CD14-positive monocyte (primary cell): ENCODE measurements around the gene PSMD14. TPM values are rescaled to one million over a fixed set of nuclear protein-coding genes. Genes with fewer than 3 reads are reported as not detected.

ENCODE experiments used
- DNase-seq, 3 donors: peaks; one replicate each; pipeline ENCODE4 v3.0.0-alpha.2; 2011 to 2022
- H2AFZ ChIP-seq: 2 replicates; pipeline ENCODE4 v1.6.0; 2012; ENCODE audit warnings: mild to moderate bottlenecking, low read depth, low read length, inconsistent platforms; ENCODE audit not compliant: insufficient read depth, poor library complexity, severe bottlenecking
- H3K27ac ChIP-seq, 2 donors: 1 replicate in 1 of 2; 2 replicates in 1 of 2; pipeline ENCODE4 v1.5.1; 2012 to 2013; ENCODE audit warnings: low read length in 2 of 2, control low read depth in 1 of 2, inconsistent platforms in 1 of 2, low read depth in 1 of 2, mild to moderate bottlenecking in 1 of 2
- H3K27me3 ChIP-seq, 2 donors: one replicate each; pipeline versions ENCODE4 v1.6.0 to v1.6.1; 2011 to 2013; ENCODE audit warnings: low read length in 2 of 2; ENCODE audit not compliant: control insufficient read depth in 2 of 2, insufficient read depth in 2 of 2
- H3K36me3 ChIP-seq, 2 donors: replicated peaks in 1 of 2; 1 replicate in 1 of 2; 2 replicates in 1 of 2; pipeline versions ENCODE4 v1.5.1 to v1.6.1; 2012 to 2013; ENCODE audit warnings: low read length in 2 of 2, control low read depth in 1 of 2, inconsistent platforms in 1 of 2, mild to moderate bottlenecking in 1 of 2; ENCODE audit not compliant: insufficient read depth in 2 of 2, control insufficient read depth in 1 of 2
- H3K4me1 ChIP-seq, 2 donors: 1 replicate in 1 of 2; 2 replicates in 1 of 2; pipeline versions ENCODE4 v1.5.1 to v1.6.1; 2012 to 2013; ENCODE audit warnings: low read length in 2 of 2, control low read depth in 1 of 2, inconsistent platforms in 1 of 2, mild to moderate bottlenecking in 1 of 2, moderate library complexity in 1 of 2; ENCODE audit not compliant: insufficient read depth in 2 of 2, control insufficient read depth in 1 of 2
- H3K4me2 ChIP-seq: replicated peaks from 2 replicates; pipeline ENCODE3; 2012; ENCODE audit warnings: low read length, moderate library complexity, mild to moderate bottlenecking; ENCODE audit not compliant: poor library complexity, severe bottlenecking; ENCODE audit errors: extremely low read depth
- H3K4me3 ChIP-seq, 3 experiments: fragments of 200-600 bp in 1 of 3; sonication (generic) in 1 of 3; replicated peaks in 1 of 3; 1 replicate in 2 of 3; 2 replicates in 1 of 3; pipeline ENCODE4 v1.5.1; 2011 to 2013; ENCODE audit warnings: low read length in 3 of 3, mild to moderate bottlenecking in 3 of 3, control low read depth in 2 of 3, low read depth in 2 of 3, inconsistent platforms in 1 of 3, moderate library complexity in 1 of 3
- H3K79me2 ChIP-seq: 2 replicates; pipeline ENCODE4 v1.6.0; 2012; ENCODE audit warnings: mild to moderate bottlenecking, control low read depth, inconsistent platforms, low read length, moderate library complexity; ENCODE audit not compliant: insufficient read depth
- H3K9ac ChIP-seq: 2 replicates; pipeline ENCODE4 v1.6.0; 2017; ENCODE audit warnings: low read length, mild to moderate bottlenecking; ENCODE audit not compliant: insufficient read depth, poor library complexity, severe bottlenecking
- H3K9me3 ChIP-seq, 2 donors: replicated peaks in 1 of 2; 1 replicate in 1 of 2; 2 replicates in 1 of 2; pipeline versions ENCODE4 v1.5.1 to v1.6.1; 2012 to 2013; ENCODE audit warnings: low read length in 2 of 2, control low read depth in 1 of 2; ENCODE audit not compliant: control insufficient read depth in 1 of 2, insufficient read depth in 1 of 2
- H4K20me1 ChIP-seq: 2 replicates; pipeline ENCODE4 v1.6.0; 2012; ENCODE audit warnings: mild to moderate bottlenecking, low read length, control low read depth, moderate library complexity; ENCODE audit not compliant: insufficient read depth
- H3K27ac Mint-ChIP-seq, 7 donors: one replicate each; pipeline ENCODE4 v1.8.0; 2020; ENCODE audit warnings: mild to moderate bottlenecking in 7 of 7, mixed read lengths in 7 of 7, moderate library complexity in 6 of 7, inconsistent platforms in 2 of 7
- H3K27me3 Mint-ChIP-seq, 3 donors: one replicate each; pipeline ENCODE4 v1.8.0; 2021 to 2022; ENCODE audit warnings: low read depth in 3 of 3, mild to moderate bottlenecking in 3 of 3, mixed read lengths in 3 of 3, moderate library complexity in 3 of 3, inconsistent platforms in 1 of 3
- H3K36me3 Mint-ChIP-seq, 2 donors: one replicate each; pipeline ENCODE4 v1.8.0; 2020; ENCODE audit warnings: mixed read lengths in 2 of 2, inconsistent platforms in 1 of 2, mild to moderate bottlenecking in 1 of 2
- H3K4me1 Mint-ChIP-seq: one replicate; pipeline ENCODE4 v1.8.0; 2020; ENCODE audit warnings: mild to moderate bottlenecking, mixed read lengths
- H3K4me3 Mint-ChIP-seq, 2 donors: one replicate each; pipeline ENCODE4 v1.8.0; 2020; ENCODE audit warnings: mild to moderate bottlenecking in 2 of 2, mixed read lengths in 2 of 2, moderate library complexity in 1 of 2
- H3K9me3 Mint-ChIP-seq, 7 donors: one replicate each; pipeline ENCODE4 v1.8.0; 2020 to 2022; ENCODE audit warnings: mixed read lengths in 7 of 7, mild to moderate bottlenecking in 6 of 7, moderate library complexity in 6 of 7, inconsistent platforms in 2 of 7
- CTCF ChIP-seq: fragments of 200-600 bp; IDR thresholded peaks from one replicate; pipeline ENCODE4 v1.8.0; 2022; ENCODE audit warnings: antibody characterized with exemption, mild to moderate bottlenecking
- WGBS: methylation state at CpG from one replicate; pipeline ENCODE4 v1.1.5; 2013; ENCODE audit warnings: missing lambda C conversion rate; ENCODE audit not compliant: insufficient coverage; 5-methylcytosine and 5-hydroxymethylcytosine counted together
- intact Hi-C, 2 donors: fragments of 100-400 bp; cut with micrococcal nuclease; formaldehyde crosslinking; loops; one replicate each; pipeline versions ENCODE4 v1.15.0 to v1.15.1; 2023
- polyA plus RNA-seq, 3 donors: library from polyadenylated mRNA; depleted of rRNA in 1 of 3; unstranded in 2 of 3; stranded (reverse) in 1 of 3; fragments of 300-500 nt in 2 of 3; fragments of >200 nt in 1 of 3; fragmentation: Illumina TruSeq in 2 of 3; gene quantifications; 1 replicate in 2 of 3; 2 replicates in 1 of 3; pipeline ENCODE4 v1.2.3, GENCODE V29; 2012 to 2021

The PSMD14 gene
- polyA plus RNA-seq, 3 donors: 8.7 to 37.8 (median 29.3) TPM

- TF ChIP-seq CTCF: peak; percentile 19
- no peaks in the 10 kb centered on the region for H3K36me3 ChIP-seq
- Mint-ChIP-seq H3K27me3 (peaks cover 81 to 92% (median 83%) of the 10 kb centered on the region in 3 donors), H3K4me1 (peaks cover 30% of the 10 kb centered on the region), H3K9me3 (peaks cover 0 to 17% (median 13%) of the 10 kb centered on the region in 7 donors), H3K4me3 (peak overlapping the region; percentile 54 to 90), H3K27ac (peak overlapping the region in 1 of 7 donors; percentile 64), H3K36me3 (peaks cover 9 to 12% of the 10 kb centered on the region in 2 donors)
- H3K4me2 ChIP-seq: peak overlapping the region; percentile 60
- H3K27me3 ChIP-seq: peaks cover 96% of the 10 kb centered on the region in 2 donors
- no peaks in the 10 kb centered on the region for H3K79me2 ChIP-seq
- no peak for DNase-seq
- peaks cover 15 to 25% of the 10 kb centered on the region in 2 donors for H3K4me1 ChIP-seq
- H3K4me3 ChIP-seq: peak overlapping the region in 1 of 3 experiments; percentile 32
- H3K27ac ChIP-seq: no peak overlapping the region
- 3% methylated on average over 44 of the region's 54 CpGs for WGBS
- no peak overlapping the region for H3K9ac ChIP-seq
- H4K20me1 ChIP-seq: no peaks in the 10 kb centered on the region
- intact Hi-C loops: no loop called here
- peaks cover 0 to 40% of the 10 kb centered on the region in 2 donors for H3K9me3 ChIP-seq
- peak overlapping the region; percentile 45 for H2AFZ ChIP-seq
These were observed 118.9 kb downstream of the PSMD14 start for GRCh38 chr2:161426922-161427663.

- Histone ChIP-seq H3K4me3 (peak overlapping the region in 1 of 3 experiments; percentile 32), H3K9ac (no peak overlapping the region), H3K4me2 (peak overlapping the region; percentile 60), H3K27me3 (peaks cover 96% of the 10 kb centered on the region in 2 donors), H3K79me2 (no peaks in the 10 kb centered on the region), H4K20me1 (no peaks in the 10 kb centered on the region), H3K4me1 (peaks cover 15 to 24% of the 10 kb centered on the region in 2 donors), H3K27ac (no peak overlapping the region), H3K36me3 (no peaks in the 10 kb centered on the region), H3K9me3 (peaks cover 0 to 32% of the 10 kb centered on the region in 2 donors), H2AFZ (peak overlapping the region; percentile 45)
- peaks cover 28% of the 10 kb centered on the region for H3K4me1 Mint-ChIP-seq
- H3K9me3 Mint-ChIP-seq: peaks cover 0 to 17% (median 13%) of the 10 kb centered on the region in 7 donors
- 26% methylated on average over 54 of the region's 64 CpGs for WGBS
- peak overlapping the region; percentile 54 to 90 for H3K4me3 Mint-ChIP-seq
- H3K27ac Mint-ChIP-seq: no peak overlapping the region
- peaks cover 77 to 92% (median 81%) of the 10 kb centered on the region in 3 donors for H3K27me3 Mint-ChIP-seq
- intact Hi-C loops: no loop called here
- DNase-seq: no peak
- no peak for TF ChIP-seq CTCF
- H3K36me3 Mint-ChIP-seq: peaks cover 9 to 12% of the 10 kb centered on the region in 2 donors
These were observed 119.7 kb downstream of the PSMD14 start for GRCh38 chr2:161427664-161428587.
